Measurements from ENCODE around the gene LDHAL6B.

- TF ChIP-seq CTCF (IDR thresholded peaks at IDR 0.05) (no peak), POLR2AphosphoS5 (IDR thresholded peaks at IDR 0.05; ENCODE audit: insufficient read depth in 1 of 2, low read depth in 1 of 2) (no peak)
Observed at GRCh38 chr15:59179717-59180116, 26.9 kb upstream of the LDHAL6B start.

Measured in vagina (tissue), 2 donors.